GM18502 (cell line): ENCODE measurements around the gene PLA2G2F.
"Not testable (repeated sequence)": the region's sequence is repeated elsewhere in the genome, so short reads cannot be mapped to it uniquely, and the experiment has no call there.

Experiments used
- ATAC-seq: cut with Tn5 transposase; IDR thresholded peaks from one replicate; pipeline ENCODE4 v1.9.1; 2021; ENCODE audit warnings: mild to moderate bottlenecking; ENCODE audit not compliant: unreplicated experiment, poor library complexity

PLA2G2F gene

GRCh38 chr1:20112279-20113000 lies 26.7 kb upstream of the PLA2G2F start:
- ATAC-seq = no peak

- no peak for ATAC-seq
These were observed 25.0 kb upstream of the PLA2G2F start for GRCh38 chr1:20114021-20114648.

DNA sequence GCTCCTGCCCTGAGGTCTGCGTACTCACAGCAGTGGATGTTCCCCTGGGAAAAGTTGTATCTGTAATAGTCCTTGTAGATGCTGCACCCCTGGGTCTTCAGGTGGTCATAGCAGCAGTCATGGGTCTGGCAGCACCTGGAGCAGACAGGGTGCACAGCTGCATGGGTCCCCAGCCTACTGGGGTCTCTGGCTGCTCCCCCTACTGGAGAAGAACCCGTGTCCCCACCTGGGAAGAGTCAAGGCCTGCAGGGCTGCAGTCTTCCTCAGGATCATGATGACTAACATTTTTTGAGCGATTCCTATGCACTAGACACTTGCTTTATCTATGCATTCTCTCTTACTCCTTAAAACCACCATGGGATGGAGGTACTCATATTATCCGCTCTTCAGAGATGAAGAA lies 23.6 kb upstream of the PLA2G2F start:
- no peak for ATAC-seq

- ATAC-seq = no peak
These were observed 23.2 kb upstream of the PLA2G2F start for GRCh38 chr1:20115916-20116315.

DNA sequence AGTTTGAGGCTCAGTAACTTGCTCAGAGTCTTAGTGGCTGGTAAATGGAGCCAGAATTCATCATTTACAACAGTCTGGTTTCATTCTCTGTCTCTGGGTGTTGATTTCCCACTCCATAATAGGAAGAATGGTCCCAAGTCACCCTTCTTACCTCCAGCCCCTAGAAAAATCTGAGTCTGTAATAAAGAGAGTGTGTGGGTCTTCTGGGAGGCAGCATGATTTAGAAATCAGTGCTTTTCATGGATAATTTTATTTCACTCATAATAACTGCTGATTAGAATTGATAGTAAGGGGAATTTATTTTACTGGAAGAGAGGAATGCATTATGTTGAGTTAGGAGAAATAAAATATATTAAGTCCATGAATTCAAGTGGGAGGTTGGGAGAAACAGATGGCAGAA lies 21.9 kb upstream of the PLA2G2F start:
- ATAC-seq = no peak

DNA sequence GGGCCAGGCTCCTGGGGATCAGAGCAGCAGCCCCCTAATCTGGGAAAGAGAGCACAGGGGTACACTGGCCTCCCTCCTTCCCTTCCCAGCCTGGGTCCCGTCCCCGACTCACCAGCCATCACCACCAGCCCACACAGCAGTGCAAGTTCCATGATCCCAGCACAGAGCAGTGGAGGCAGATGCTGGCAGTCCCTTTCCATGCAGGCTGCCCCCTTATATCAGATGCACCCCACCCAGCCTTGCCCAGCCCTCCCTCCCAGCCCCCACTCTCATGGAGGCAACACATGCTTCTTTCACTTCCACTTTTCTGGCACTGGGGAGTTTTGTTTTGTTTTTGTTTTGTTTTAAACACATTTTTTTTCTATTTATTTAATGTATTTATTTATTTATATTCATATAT lies 19.8 kb upstream of the PLA2G2F start, which contains the start of gene PLA2G2D:
Gene PLA2G2D, minus strand, starts transcription at position 190 of the 400 bp plus-strand sequence. Its CDS starts 38 bp downstream, at position 152.
- no peak for ATAC-seq

DNA sequence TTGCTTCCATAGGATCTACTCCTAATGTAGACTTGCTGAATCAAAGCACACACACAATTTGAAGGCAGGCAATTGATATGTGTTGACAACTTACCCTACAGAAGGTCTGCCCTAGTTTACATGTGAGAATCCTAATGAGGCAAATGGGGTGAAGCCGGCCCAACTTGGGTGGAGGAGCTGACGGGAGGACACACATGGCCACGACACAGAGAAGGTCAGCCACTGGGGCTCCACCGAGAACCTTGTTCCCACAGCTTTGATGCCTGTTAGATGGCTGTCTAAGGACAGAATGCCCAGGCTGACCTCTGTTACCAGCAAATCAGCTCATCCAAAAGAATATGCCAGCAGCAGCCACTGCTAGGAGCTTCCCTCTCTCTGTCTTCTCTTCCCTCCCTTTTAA lies 18.3 kb upstream of the PLA2G2F start:
- no peak for ATAC-seq

- ATAC-seq = no peak
These were observed 15.2 kb upstream of the PLA2G2F start for GRCh38 chr1:20123722-20124455.

DNA sequence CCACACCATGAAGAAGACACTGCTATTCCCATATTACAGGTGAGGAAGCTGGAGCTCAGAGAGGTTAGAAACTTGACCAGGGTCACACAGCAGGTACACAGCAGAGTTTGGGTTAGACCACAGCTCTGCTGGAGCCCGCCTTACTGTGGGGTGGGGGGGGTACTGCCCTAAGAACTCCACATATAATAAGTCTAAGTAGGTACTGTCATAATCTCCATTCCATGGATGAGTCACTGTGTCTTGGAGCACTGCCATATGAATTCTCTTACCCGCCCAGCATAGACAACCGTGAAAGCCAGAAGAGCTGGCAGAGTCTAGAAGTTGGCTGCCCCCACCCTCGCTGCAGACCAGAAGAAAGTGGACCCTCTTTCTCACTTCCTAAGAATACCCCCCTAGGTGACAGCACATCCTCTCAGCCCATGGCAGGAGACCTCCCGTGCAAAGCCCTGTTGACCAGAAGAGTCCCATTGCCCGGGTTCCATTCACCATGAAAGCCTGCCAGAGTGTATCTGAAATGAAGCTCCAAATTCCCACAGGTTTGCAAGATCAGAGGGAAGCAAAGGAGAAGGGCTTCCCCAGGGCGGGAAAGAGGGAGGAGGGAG lies 14.6 kb upstream of the PLA2G2F start:
- no peak for ATAC-seq

GRCh38 chr1:20125100-20125499 lies 14.0 kb upstream of the PLA2G2F start:
- no peak for ATAC-seq

DNA sequence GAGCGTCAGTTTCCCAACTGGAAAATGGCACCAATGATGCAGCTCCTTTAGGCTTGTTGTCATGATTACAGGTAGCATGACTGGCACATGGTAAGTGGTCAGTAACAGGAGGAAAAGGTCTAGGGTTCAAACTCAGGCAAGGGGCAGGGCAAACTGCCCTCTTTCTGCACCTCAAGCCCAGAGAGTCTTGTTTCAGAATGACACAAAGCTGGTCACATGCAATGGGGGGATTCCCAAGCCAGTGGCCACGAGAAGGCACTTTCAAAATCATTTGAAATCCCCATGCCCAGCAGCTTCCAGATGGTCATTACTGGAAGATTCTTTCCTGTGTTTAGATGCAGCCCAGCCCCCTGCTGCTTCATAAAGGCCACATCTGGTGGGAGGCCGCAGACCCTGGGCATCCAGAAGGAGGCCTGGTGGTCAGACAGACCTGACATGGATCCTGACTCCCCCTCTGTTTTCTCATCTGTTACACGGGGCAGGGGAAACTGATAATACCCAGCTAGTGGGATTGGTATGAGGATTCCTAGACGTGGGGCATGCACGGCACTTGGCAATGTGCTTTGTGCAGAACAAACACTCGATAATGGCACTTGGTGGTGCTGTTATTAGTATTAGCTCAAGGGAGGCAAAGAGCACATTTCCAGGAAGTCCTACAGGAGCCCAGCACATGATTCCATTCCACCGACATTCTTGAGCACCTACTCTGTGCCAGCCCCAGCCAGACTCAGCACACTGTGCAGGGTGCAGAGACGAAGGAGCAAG lies 12.9 kb upstream of the PLA2G2F start:
- ATAC-seq = no peak

DNA sequence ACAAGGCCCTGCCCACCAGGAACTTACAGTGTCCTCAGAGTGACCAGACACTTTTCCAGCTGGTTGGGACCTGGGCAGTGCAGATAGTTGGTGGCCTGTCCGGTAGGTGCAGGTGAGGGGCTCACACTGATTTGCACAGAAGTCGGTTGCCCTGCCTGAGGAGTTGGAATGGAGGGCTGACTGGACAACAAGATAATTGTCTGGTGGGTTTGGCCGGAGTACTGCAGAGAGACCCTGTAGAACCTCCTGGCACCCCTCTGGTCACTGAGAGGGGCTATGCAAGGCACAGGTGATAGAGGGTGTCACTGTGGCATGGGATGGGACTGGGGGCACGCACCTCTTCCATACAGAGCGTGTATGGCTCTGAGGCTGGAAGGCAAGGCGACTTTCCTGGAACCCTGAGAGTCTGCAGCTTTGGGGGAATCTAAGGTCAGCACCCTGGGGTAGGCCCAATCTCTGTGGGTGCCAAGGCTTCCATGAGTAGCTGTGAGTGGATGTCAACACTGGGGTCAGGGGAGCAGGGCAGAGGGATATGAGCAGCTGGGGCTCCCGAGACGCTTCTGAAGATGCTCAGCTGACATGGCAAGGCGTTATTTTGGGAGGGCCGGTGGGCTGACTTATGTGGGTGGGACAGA lies 12.2 kb upstream of the PLA2G2F start:
- no peak for ATAC-seq

- not testable (repeated sequence) for ATAC-seq
These were observed 8.6 kb upstream of the PLA2G2F start for GRCh38 chr1:20130518-20130917.

DNA sequence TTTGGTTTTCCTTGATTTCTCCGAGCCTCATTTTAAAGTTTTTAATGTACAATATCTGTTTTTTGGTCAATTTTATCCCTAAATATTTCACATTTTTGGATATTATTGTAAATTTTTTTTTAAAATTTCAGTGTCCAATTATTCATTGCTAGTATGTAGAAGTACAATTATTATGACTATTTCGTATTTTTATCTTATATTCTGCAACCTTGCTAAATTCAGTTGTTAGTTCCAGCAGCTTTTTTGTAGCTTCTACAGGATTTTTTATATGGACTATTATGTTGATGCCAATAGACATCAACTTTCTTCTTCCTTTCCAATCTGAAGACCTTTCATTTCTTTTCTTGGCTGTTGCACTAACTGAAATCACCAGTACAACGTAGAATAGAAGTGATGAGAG lies 4.1 kb upstream of the PLA2G2F start:
- no peak for ATAC-seq

- no peak for ATAC-seq
These were observed 2.9 kb upstream of the PLA2G2F start for GRCh38 chr1:20136249-20136648.

GRCh38 chr1:20137055-20137454 lies 2.1 kb upstream of the PLA2G2F start:
- no peak for ATAC-seq

GRCh38 chr1:20137604-20138003 lies 1.5 kb upstream of the PLA2G2F start:
- ATAC-seq = no peak

- no peak for ATAC-seq
These were observed 777 bp upstream of the PLA2G2F start for GRCh38 chr1:20138346-20138745.

GRCh38 chr1:20139776-20140612 lies 871 bp downstream of the PLA2G2F start:
- no peak for ATAC-seq
